Ovary (tissue), 3 donors: ENCODE measurements around the gene SPAG16.

Source experiments
- EP300 ChIP-seq: sonication (generic); formaldehyde crosslinking; IDR thresholded peaks from one replicate; pipeline ENCODE4 v1.6.1; 2017; ENCODE audit warnings: antibody characterized with exemption
- POLR2A ChIP-seq: fragments of 450-650 bp; IDR thresholded peaks from one replicate; pipeline ENCODE4 v1.6.1; 2017; ENCODE audit warnings: antibody characterized with exemption, mild to moderate bottlenecking, moderate library complexity
- TF ChIP-seq, protein P1 (sequence below), 3 donors: fragments of 450-650 bp in 2 of 3; fragments of 200-600 bp in 1 of 3; IDR thresholded peaks; one replicate each; pipeline versions ENCODE4 v1.5.1 to v1.8.0; 2016 to 2022; ENCODE audit warnings: antibody characterized with exemption in 3 of 3, mild to moderate bottlenecking in 1 of 3
- donor health status: DM: no; HTN: no; CAD: no.

DNA sequence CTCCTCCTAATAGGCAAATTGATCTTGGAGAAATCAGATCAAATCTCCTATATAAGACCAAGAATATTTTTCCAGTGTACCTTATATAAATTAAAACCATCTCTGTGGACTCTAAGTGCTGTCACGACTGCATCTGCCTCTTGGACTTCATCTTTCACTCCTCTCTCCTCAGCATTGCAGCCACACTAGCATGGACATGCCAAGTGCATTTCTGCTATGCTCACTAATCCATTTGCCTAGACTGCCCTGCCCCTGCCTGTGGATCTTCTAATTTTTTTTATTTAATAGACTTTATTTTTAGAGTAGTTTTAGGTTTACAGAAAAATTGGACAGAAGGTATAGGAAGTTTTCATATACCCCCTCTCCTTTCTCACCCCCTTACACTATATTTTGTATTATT lies 979.9 kb downstream of the SPAG16 start:
- TF ChIP-seq, protein P1, sequence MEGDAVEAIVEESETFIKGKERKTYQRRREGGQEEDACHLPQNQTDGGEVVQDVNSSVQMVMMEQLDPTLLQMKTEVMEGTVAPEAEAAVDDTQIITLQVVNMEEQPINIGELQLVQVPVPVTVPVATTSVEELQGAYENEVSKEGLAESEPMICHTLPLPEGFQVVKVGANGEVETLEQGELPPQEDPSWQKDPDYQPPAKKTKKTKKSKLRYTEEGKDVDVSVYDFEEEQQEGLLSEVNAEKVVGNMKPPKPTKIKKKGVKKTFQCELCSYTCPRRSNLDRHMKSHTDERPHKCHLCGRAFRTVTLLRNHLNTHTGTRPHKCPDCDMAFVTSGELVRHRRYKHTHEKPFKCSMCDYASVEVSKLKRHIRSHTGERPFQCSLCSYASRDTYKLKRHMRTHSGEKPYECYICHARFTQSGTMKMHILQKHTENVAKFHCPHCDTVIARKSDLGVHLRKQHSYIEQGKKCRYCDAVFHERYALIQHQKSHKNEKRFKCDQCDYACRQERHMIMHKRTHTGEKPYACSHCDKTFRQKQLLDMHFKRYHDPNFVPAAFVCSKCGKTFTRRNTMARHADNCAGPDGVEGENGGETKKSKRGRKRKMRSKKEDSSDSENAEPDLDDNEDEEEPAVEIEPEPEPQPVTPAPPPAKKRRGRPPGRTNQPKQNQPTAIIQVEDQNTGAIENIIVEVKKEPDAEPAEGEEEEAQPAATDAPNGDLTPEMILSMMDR (IDR thresholded peaks at IDR 0.05): no peak
- TF ChIP-seq POLR2A (no peak), EP300 (no peak)
